Hippocampal formation (tissue), 2 donors: ENCODE data around the gene GOLGA3.
A peak's percentile ranks its signal among the peaks of the same experiment; 100 is the strongest.
"Not testable (repeated sequence)": the region's sequence is repeated elsewhere in the genome, so short reads cannot be mapped to it uniquely, and the experiment has no call there.

Experiments used
- DNase-seq, 2 donors: peaks; one replicate each; lab custom pipeline; 2025; lab: John Stamatoyannopoulos, UW

The GOLGA3 gene

GRCh38 chr12:132812631-132813305 is 15.9 kb downstream of the GOLGA3 start:
- DNase-seq: no peak

GRCh38 chr12:132809391-132809790 is 19.3 kb downstream of the GOLGA3 start:
- DNase-seq: not testable (repeated sequence)

- DNase-seq: no peak
Measured at GRCh38 chr12:132807295-132808092, 21.2 kb downstream of the GOLGA3 start.

GRCh38 chr12:132806857-132807256 is 21.8 kb downstream of the GOLGA3 start:
- DNase-seq: no peak

GRCh38 chr12:132804426-132804861 is 24.2 kb downstream of the GOLGA3 start:
- no peak for DNase-seq

- no peak for DNase-seq
Measured at GRCh38 chr12:132803888-132804287, 24.8 kb downstream of the GOLGA3 start.

- DNase-seq: no peak
Measured at GRCh38 chr12:132803125-132803524, 25.5 kb downstream of the GOLGA3 start.

GRCh38 chr12:132801741-132802140 is 26.9 kb downstream of the GOLGA3 start:
- DNase-seq: no peak

GRCh38 chr12:132798836-132799235 is 29.8 kb downstream of the GOLGA3 start:
- no peak for DNase-seq

GRCh38 chr12:132797820-132798570 is 30.7 kb downstream of the GOLGA3 start:
- DNase-seq: no peak

- DNase-seq: no peak
Measured at GRCh38 chr12:132795847-132796246, 32.8 kb downstream of the GOLGA3 start.

- not testable (repeated sequence) for DNase-seq
Measured at GRCh38 chr12:132791940-132792339, 36.7 kb downstream of the GOLGA3 start.

GRCh38 chr12:132789099-132789471 is 39.6 kb downstream of the GOLGA3 start:
- no peak for DNase-seq

- no peak for DNase-seq
Measured at GRCh38 chr12:132788375-132789098, 40.1 kb downstream of the GOLGA3 start.

- no peak for DNase-seq
Measured at GRCh38 chr12:132787877-132788276, 40.8 kb downstream of the GOLGA3 start.

GRCh38 chr12:132786192-132786591 is 42.5 kb downstream of the GOLGA3 start:
- DNase-seq: no peak

GRCh38 chr12:132784580-132784979 is 44.1 kb downstream of the GOLGA3 start:
- no peak for DNase-seq

- DNase-seq: peak in 1 of 2 donors; percentile 61
Measured at GRCh38 chr12:132783917-132784531, 44.6 kb downstream of the GOLGA3 start.

- DNase-seq: no peak
Measured at GRCh38 chr12:132781938-132782337, 46.7 kb downstream of the GOLGA3 start.

- DNase-seq: no peak
Measured at GRCh38 chr12:132779781-132780353, 48.8 kb downstream of the GOLGA3 start.

- DNase-seq: no peak
Measured at GRCh38 chr12:132777614-132778013, 51.1 kb downstream of the GOLGA3 start.
